H1 (cell line): Measurements from ENCODE around the gene RASAL1. TPM values are rescaled to one million over a fixed set of nuclear protein-coding genes. Genes with fewer than 3 reads are reported as not detected.

ENCODE experiments used
- CTCF ChIA-PET: fragments of 300-600 bp; sonication (Branson Sonifier 250); formaldehyde crosslinking; loops from one replicate; lab custom pipeline; 2021; ENCODE audit not compliant: partially characterized antibody; lab: Charles Lee
- POLR2A ChIA-PET: fragments of 300-600 bp; sonication (Branson Sonifier 250); formaldehyde crosslinking; loops from one replicate; lab custom pipeline; 2021; ENCODE audit warnings: inconsistent platforms; ENCODE audit not compliant: partially characterized antibody; lab: Charles Lee
- DNase-seq, 2 experiments: peaks; one replicate each; pipeline versions ENCODE4 v3.0.0 to v3.0.0-alpha.2; 2010 to 2022; ENCODE audit warnings: low spot score in 2 of 2, low read depth in 1 of 2, mixed read lengths in 1 of 2
- FAIRE-seq: peaks from 2 replicates; lab custom pipeline; 2011; peaks lifted over from hg19 to GRCh38; lab: Jason Lieb, UNC
- H2AFZ ChIP-seq: 2 replicates; pipeline ENCODE4 v1.8.1; 2012; ENCODE audit warnings: low read length, inconsistent platforms
- H2AK5ac ChIP-seq: 2 replicates; pipeline ENCODE4 v1.6.1; 2013; ENCODE audit warnings: low read depth, low read length
- H2BK120ac ChIP-seq: replicated peaks from 2 replicates; pipeline ENCODE3; 2013; ENCODE audit warnings: low read depth, low read length, inconsistent platforms
- H2BK12ac ChIP-seq: 2 replicates; pipeline ENCODE4 v1.6.1; 2013; ENCODE audit warnings: low read depth, low read length
- H2BK15ac ChIP-seq: 2 replicates; pipeline ENCODE4 v1.6.1; 2013; ENCODE audit warnings: low read length
- H2BK20ac ChIP-seq: 2 replicates; pipeline ENCODE4 v1.6.1; 2013; ENCODE audit warnings: low read length
- H2BK5ac ChIP-seq: 2 replicates; pipeline ENCODE4 v1.6.1; 2013; ENCODE audit warnings: low read depth, low read length
- H3K14ac ChIP-seq: 2 replicates; pipeline ENCODE4 v1.6.1; 2013; ENCODE audit warnings: inconsistent platforms; ENCODE audit not compliant: insufficient read length
- H3K18ac ChIP-seq: 2 replicates; pipeline ENCODE4 v1.6.1; 2013; ENCODE audit warnings: low read length; ENCODE audit errors: extremely low read depth
- H3K23ac ChIP-seq: 2 replicates; pipeline ENCODE4 v1.6.1; 2013; ENCODE audit warnings: inconsistent platforms; ENCODE audit not compliant: insufficient read length
- H3K23me2 ChIP-seq: 2 replicates; pipeline ENCODE4 v1.6.1; 2013; ENCODE audit warnings: low read depth, low read length
- H3K27ac ChIP-seq: 2 replicates; pipeline ENCODE4 v1.6.1; 2011; ENCODE audit warnings: low read depth, low read length, inconsistent platforms
- H3K27me3 ChIP-seq, 4 experiments: replicated peaks in 1 of 4; 1 replicate in 1 of 4; 2 replicates in 3 of 4; pipeline versions ENCODE4 v1.6.1 to v1.8.1; 2011 to 2013; ENCODE audit warnings: low read length in 3 of 4, mild to moderate bottlenecking in 3 of 4, inconsistent platforms in 2 of 4, mixed read lengths in 2 of 4, moderate library complexity in 1 of 4; ENCODE audit not compliant: control insufficient read depth in 3 of 4, insufficient read depth in 3 of 4; ENCODE audit errors: extremely low read depth in 1 of 4
- H3K36me3 ChIP-seq, 4 experiments: 2 replicates each; pipeline versions ENCODE4 v1.6.1 to v1.8.1; 2011 to 2013; ENCODE audit warnings: mild to moderate bottlenecking in 4 of 4, low read length in 3 of 4, moderate library complexity in 2 of 4, control low read depth in 1 of 4, inconsistent platforms in 1 of 4; ENCODE audit not compliant: insufficient read depth in 4 of 4, control insufficient read depth in 2 of 4
- H3K4ac ChIP-seq: replicated peaks from 2 replicates; pipeline ENCODE3; 2013; ENCODE audit warnings: low read length, low read depth, mixed read lengths, inconsistent platforms; ENCODE audit not compliant: insufficient read length
- H3K4me1 ChIP-seq, 4 experiments: replicated peaks in 1 of 4; 1 replicate in 1 of 4; 2 replicates in 3 of 4; pipeline versions ENCODE4 v1.6.1 to v1.8.1; 2011 to 2013; ENCODE audit warnings: low read length in 3 of 4, inconsistent platforms in 2 of 4, mixed read lengths in 1 of 4; ENCODE audit not compliant: insufficient read depth in 4 of 4, control insufficient read depth in 3 of 4
- H3K4me2 ChIP-seq, 2 experiments: 2 replicates each; pipeline versions ENCODE4 v1.6.1 to v1.8.1; 2011 to 2013; ENCODE audit warnings: low read depth in 2 of 2, low read length in 2 of 2, control low read depth in 1 of 2, inconsistent platforms in 1 of 2, mild to moderate bottlenecking in 1 of 2; ENCODE audit not compliant: insufficient read depth in 1 of 2
- H3K4me3 ChIP-seq, 4 experiments: fragments of 200-600, 300-600 bp in 1 of 4; sonication (generic), shearing (Covaris generic), sonication (Bioruptor Twin) in 1 of 4; 2 replicates each; pipeline versions ENCODE4 v1.5.1 to v1.8.1; 2011 to 2016; ENCODE audit warnings: low read length in 4 of 4, low read depth in 3 of 4, control low read depth in 2 of 4, inconsistent platforms in 2 of 4, mild to moderate bottlenecking in 2 of 4, mixed read lengths in 1 of 4, moderate library complexity in 1 of 4; ENCODE audit not compliant: insufficient read depth in 2 of 4; ENCODE audit errors: extremely low read depth in 1 of 4
- H3K56ac ChIP-seq: replicated peaks from 2 replicates; pipeline ENCODE3; 2013; ENCODE audit warnings: low read depth, mild to moderate bottlenecking, mixed read lengths, low read length, inconsistent platforms; ENCODE audit not compliant: insufficient read length
- H3K79me1 ChIP-seq: 2 replicates; pipeline ENCODE4 v1.6.1; 2013; ENCODE audit warnings: low read depth, low read length, control low read depth
- H3K79me2 ChIP-seq, 2 experiments: 2 replicates each; pipeline versions ENCODE4 v1.6.1 to v1.8.1; 2012 to 2013; ENCODE audit warnings: low read length in 2 of 2, mild to moderate bottlenecking in 2 of 2, inconsistent platforms in 1 of 2; ENCODE audit not compliant: insufficient read depth in 2 of 2, control insufficient read depth in 1 of 2
- H3K9ac ChIP-seq, 4 experiments: replicated peaks in 1 of 4; 1 replicate in 1 of 4; 2 replicates in 3 of 4; pipeline versions ENCODE4 v1.6.1 to v1.8.1; 2011 to 2013; ENCODE audit warnings: low read depth in 3 of 4, low read length in 3 of 4, control low read depth in 2 of 4, mild to moderate bottlenecking in 2 of 4, moderate library complexity in 2 of 4, inconsistent platforms in 1 of 4; ENCODE audit errors: extremely low read depth in 1 of 4
- H3K9me3 ChIP-seq, 2 experiments: 2 replicates each; pipeline versions ENCODE4 v1.6.1 to v1.8.1; 2012 to 2013; ENCODE audit warnings: mild to moderate bottlenecking in 2 of 2, moderate library complexity in 2 of 2, control low read depth in 1 of 2, inconsistent platforms in 1 of 2, low read depth in 1 of 2, low read length in 1 of 2, mixed read lengths in 1 of 2; ENCODE audit not compliant: insufficient read depth in 2 of 2
- H4K20me1 ChIP-seq, 2 experiments: replicated peaks in 1 of 2; 2 replicates each; pipeline versions ENCODE3 to v1.8.1; 2011 to 2013; ENCODE audit warnings: inconsistent platforms in 2 of 2, low read length in 2 of 2, mild to moderate bottlenecking in 1 of 2; ENCODE audit not compliant: insufficient read depth in 2 of 2, control insufficient read depth in 1 of 2
- H4K5ac ChIP-seq: 2 replicates; pipeline ENCODE4 v1.6.1; 2013; ENCODE audit warnings: low read length, low read depth, mixed read lengths, inconsistent platforms; ENCODE audit not compliant: insufficient read length
- H4K8ac ChIP-seq: 2 replicates; pipeline ENCODE4 v1.8.0; 2013; ENCODE audit warnings: mild to moderate bottlenecking, moderate library complexity, low read length, inconsistent platforms; ENCODE audit not compliant: insufficient read depth; ENCODE audit errors: extremely low read depth
- H4K91ac ChIP-seq: replicated peaks from 2 replicates; pipeline ENCODE3; 2013; ENCODE audit warnings: low read length, mixed read lengths, inconsistent platforms; ENCODE audit not compliant: insufficient read length
- ATF2 ChIP-seq: IDR thresholded peaks from 2 replicates; pipeline ENCODE4 v1.6.1; 2012; ENCODE audit warnings: low read length, inconsistent platforms
- BRCA1 ChIP-seq: IDR thresholded peaks from 2 replicates; pipeline ENCODE4 v1.6.1; 2012; ENCODE audit warnings: low read depth, low read length, improper control_type of control experiment
- GABPA ChIP-seq: IDR thresholded peaks from 2 replicates; pipeline ENCODE4 v1.6.1; 2011; ENCODE audit warnings: mild to moderate bottlenecking, low read length, moderate library complexity, borderline replicate concordance; ENCODE audit not compliant: insufficient read depth
- HDAC6 ChIP-seq: IDR thresholded peaks from one replicate; pipeline ENCODE4 v1.7.1; 2012; ENCODE audit warnings: low read depth, mild to moderate bottlenecking, inconsistent platforms, low read length, moderate library complexity
- JUND ChIP-seq: IDR thresholded peaks from 2 replicates; pipeline ENCODE4 v1.6.1; 2011; ENCODE audit warnings: mild to moderate bottlenecking, improper control_type of control experiment, low read length
- KDM4A ChIP-seq: IDR thresholded peaks from one replicate; pipeline ENCODE4 v1.7.1; 2012; ENCODE audit warnings: low read depth, mild to moderate bottlenecking, moderate library complexity, low read length, inconsistent platforms; ENCODE audit not compliant: severe bottlenecking
- POLR2AphosphoS5 ChIP-seq: IDR thresholded peaks from 2 replicates; pipeline ENCODE4 v1.6.1; 2011; ENCODE audit warnings: low read depth, low read length
- SIRT6 ChIP-seq: IDR thresholded peaks from one replicate; pipeline ENCODE4 v1.7.1; 2012; ENCODE audit warnings: low read length, inconsistent platforms
- TAF1 ChIP-seq: IDR thresholded peaks from 2 replicates; pipeline ENCODE4 v1.6.1; 2011; ENCODE audit warnings: mild to moderate bottlenecking, low read depth, low read length
- WGBS, 2 experiments: shearing (Covaris generic) in 1 of 2; methylation state at CpG; one replicate each; pipeline versions ENCODE4 v1.1.6 to v1.1.7; 2013 to 2015; ENCODE audit warnings: low lambda C conversion rate in 2 of 2, mixed read lengths in 2 of 2, inconsistent platforms in 1 of 2, low coverage in 1 of 2, missing lambda C conversion rate in 1 of 2; ENCODE audit not compliant: insufficient replicate concordance in 2 of 2, insufficient coverage in 1 of 2, insufficient read length in 1 of 2; ENCODE audit errors: extremely low coverage in 1 of 2, missing lambda C conversion rate in 1 of 2; 5-methylcytosine and 5-hydroxymethylcytosine counted together
- polyA plus RNA-seq, 7 experiments: library from polyadenylated mRNA; depleted of rRNA in 3 of 7; stranded (reverse) in 5 of 7; unstranded in 2 of 7; fragments of >200 nt in 5 of 7; fragments of 200-250 nt in 2 of 7; gene quantifications; 1 replicate in 5 of 7; 2 replicates in 1 of 7; 4 replicates in 1 of 7; pipeline versions ENCODE4 v1.2.1 to v1.2.3, GENCODE V29; 2011 to 2013; ENCODE audit warnings: missing spikeins in 2 of 7, mixed read lengths in 2 of 7
- total RNA-seq: library from RNA; stranded (reverse); fragmentation: NEBNext Ultra II Directional; extraction: Animal tissue kit (Norgen Biotek cat#: 25700); gene quantifications from 2 replicates; pipeline ENCODE4 v1.2.1, GENCODE V29; 2021

Gene RASAL1
- total and polyA plus RNA-seq, 2 of the 8 experiments (the other 6 are each of a cell fraction or from before 2014, with no cell fraction given), result 3.7 to 5.0 TPM

DNA sequence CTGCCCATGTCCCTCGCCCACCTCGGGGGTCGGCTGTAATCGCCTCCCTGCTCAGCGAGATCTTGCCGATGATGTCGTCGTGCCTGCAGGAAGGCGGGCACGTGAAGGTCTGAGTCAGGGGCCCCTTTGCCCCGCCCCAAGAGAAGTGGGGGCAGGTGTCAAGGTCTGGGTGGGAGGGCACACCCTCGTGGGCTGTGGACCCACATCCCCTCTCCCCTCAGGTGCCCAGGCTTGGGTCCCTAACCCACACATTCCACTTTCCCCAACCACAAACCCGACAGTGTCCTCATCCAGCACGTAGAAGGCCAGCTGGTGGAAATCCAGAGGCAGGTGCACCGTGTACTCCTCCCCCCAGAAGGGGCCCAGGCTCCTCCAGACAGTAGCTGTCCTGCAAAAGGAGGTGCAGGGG, 7.8 kb downstream of the RASAL1 start:
- DNase-seq (no peak), FAIRE-seq (no peak)
- H3K23ac ChIP-seq, result no peak overlapping the region
- H4K8ac ChIP-seq, result no peak overlapping the region
- ChIA-PET CTCF (interaction anchor here (0.7 to 1.8 kb wide), 7 partner anchors 11 to 47 kb away, joined by 3 to 8 read pairs (median 3); no protein-coding TSS in a partner anchor), POLR2A (no interaction called here)
- H2BK15ac ChIP-seq, result no peak overlapping the region
- H3K36me3 ChIP-seq, result no peaks in the 10 kb centered on the region
- peaks cover 0 to 2% (median 0%) of the 10 kb centered on the region in 4 experiments; a peak in 1 of 7 replicates for H3K27me3 ChIP-seq
- peaks cover 2% of the 10 kb centered on the region; the same call in 1 of the 2 replicates for H3K23me2 ChIP-seq
- no peak overlapping the region for H3K4me2 ChIP-seq
- H2BK20ac ChIP-seq, result no peak overlapping the region
- no peaks in the 10 kb centered on the region for H3K9me3 ChIP-seq
- H3K14ac ChIP-seq, result no peak overlapping the region
- H3K9ac ChIP-seq, result no peak overlapping the region
- no peak overlapping the region for H2BK120ac ChIP-seq
- H3K79me2 ChIP-seq, result no peaks in the 10 kb centered on the region
- 87% methylated on average over 11 of the region's 15 CpGs; no CpG with 5 or more reads in 1 of the 2 experiments for WGBS, 2 experiments
- no peak overlapping the region for H3K27ac ChIP-seq
- no peak overlapping the region for H2AK5ac ChIP-seq
- no peak overlapping the region for H3K4me3 ChIP-seq
- H4K91ac ChIP-seq, result no peak overlapping the region
- H2BK5ac ChIP-seq, result no peak overlapping the region
- H4K5ac ChIP-seq, result no peak overlapping the region
- peaks cover 0 to 7% of the 10 kb centered on the region in 2 experiments for H4K20me1 ChIP-seq
- no peak overlapping the region for H3K4ac ChIP-seq
- no peak overlapping the region for H3K18ac ChIP-seq
- H2BK12ac ChIP-seq, result no peak overlapping the region
- H3K56ac ChIP-seq, result no peak overlapping the region
- no peaks in the 10 kb centered on the region for H3K79me1 ChIP-seq
- H2AFZ ChIP-seq, result no peak overlapping the region
- H3K4me1 ChIP-seq, result peaks cover 0 to 2% (median 1%) of the 10 kb centered on the region in 4 experiments; a peak in 1 of 7 replicates
- TF ChIP-seq BRCA1, result no peak
- no peak for TF ChIP-seq SIRT6
- TF ChIP-seq HDAC6, result no peak
- TF ChIP-seq TAF1, result no peak
- TF ChIP-seq JUND, result no peak
- TF ChIP-seq GABPA, result no peak
- no peak for TF ChIP-seq KDM4A
- TF ChIP-seq POLR2AphosphoS5, result no peak
- no peak for TF ChIP-seq ATF2
